IMR-90 (cell line): Measurements from ENCODE around the gene SAP30BP.

Experiments used
- BHLHE40 ChIP-seq: fragments of 150-350 bp; IDR thresholded peaks from 2 replicates; pipeline ENCODE4 v1.6.1; 2016; ENCODE audit warnings: mild to moderate bottlenecking, low read depth, low read length
- FOS ChIP-seq: fragments of 150-350 bp; IDR thresholded peaks from 2 replicates; pipeline ENCODE4 v1.6.1; 2016; ENCODE audit warnings: low read depth, low read length
- MAFK ChIP-seq: IDR thresholded peaks from 2 replicates; pipeline ENCODE4 v1.6.1; 2012; ENCODE audit warnings: low read depth, low read length, improper control_type of control experiment
- MAZ ChIP-seq: IDR thresholded peaks from 2 replicates; pipeline ENCODE4 v1.6.1; 2012; ENCODE audit warnings: low read depth, mild to moderate bottlenecking, low read length, improper control_type of control experiment, moderate library complexity, borderline replicate concordance
- MXI1 ChIP-seq: IDR thresholded peaks from 2 replicates; pipeline ENCODE4 v1.6.1; 2012; ENCODE audit warnings: low read depth, mild to moderate bottlenecking, low read length, moderate library complexity, borderline replicate concordance
- POLR2A ChIP-seq: IDR thresholded peaks from 2 replicates; pipeline ENCODE4 v1.6.1; 2012; ENCODE audit warnings: mild to moderate bottlenecking, low read depth, low read length
- RCOR1 ChIP-seq: IDR thresholded peaks from 2 replicates; pipeline ENCODE4 v1.6.1; 2012; ENCODE audit warnings: mild to moderate bottlenecking, low read length, improper control_type of control experiment; ENCODE audit not compliant: insufficient replicate concordance
- TF ChIP-seq, protein P1 (sequence below): conservative IDR thresholded peaks from 2 replicates; pipeline ENCODE4 v1.5.1; 2012; ENCODE audit warnings: mild to moderate bottlenecking, low read depth, low read length, improper control_type of control experiment
- TF ChIP-seq, protein P2 (sequence below): fragments of 150-350 bp; IDR thresholded peaks from 2 replicates; pipeline ENCODE4 v1.6.1; 2016; ENCODE audit warnings: low read depth, mild to moderate bottlenecking, low read length, moderate library complexity, borderline replicate concordance

DNA sequence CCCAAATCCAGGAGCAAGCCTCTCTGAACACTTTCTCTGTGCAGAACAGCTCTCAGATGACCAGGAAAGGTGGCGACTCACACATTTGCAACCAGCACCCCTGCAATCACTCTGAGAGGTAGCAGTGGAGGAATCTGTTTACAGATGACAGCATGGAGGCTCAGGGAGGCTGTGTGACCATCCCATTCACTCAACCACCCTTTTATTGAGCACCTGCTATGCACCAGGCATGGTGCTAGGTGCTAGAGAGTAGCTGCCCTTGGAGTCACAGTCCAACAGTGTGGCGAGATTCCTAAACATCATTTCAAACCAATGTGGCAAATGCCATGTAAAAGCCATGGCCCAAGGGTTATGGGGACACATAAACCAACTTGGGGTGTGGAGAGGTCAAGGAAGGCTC is 52.6 kb downstream of the SAP30BP start:
- TF ChIP-seq, protein P1, sequence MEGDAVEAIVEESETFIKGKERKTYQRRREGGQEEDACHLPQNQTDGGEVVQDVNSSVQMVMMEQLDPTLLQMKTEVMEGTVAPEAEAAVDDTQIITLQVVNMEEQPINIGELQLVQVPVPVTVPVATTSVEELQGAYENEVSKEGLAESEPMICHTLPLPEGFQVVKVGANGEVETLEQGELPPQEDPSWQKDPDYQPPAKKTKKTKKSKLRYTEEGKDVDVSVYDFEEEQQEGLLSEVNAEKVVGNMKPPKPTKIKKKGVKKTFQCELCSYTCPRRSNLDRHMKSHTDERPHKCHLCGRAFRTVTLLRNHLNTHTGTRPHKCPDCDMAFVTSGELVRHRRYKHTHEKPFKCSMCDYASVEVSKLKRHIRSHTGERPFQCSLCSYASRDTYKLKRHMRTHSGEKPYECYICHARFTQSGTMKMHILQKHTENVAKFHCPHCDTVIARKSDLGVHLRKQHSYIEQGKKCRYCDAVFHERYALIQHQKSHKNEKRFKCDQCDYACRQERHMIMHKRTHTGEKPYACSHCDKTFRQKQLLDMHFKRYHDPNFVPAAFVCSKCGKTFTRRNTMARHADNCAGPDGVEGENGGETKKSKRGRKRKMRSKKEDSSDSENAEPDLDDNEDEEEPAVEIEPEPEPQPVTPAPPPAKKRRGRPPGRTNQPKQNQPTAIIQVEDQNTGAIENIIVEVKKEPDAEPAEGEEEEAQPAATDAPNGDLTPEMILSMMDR, result no peak
- TF ChIP-seq, protein P2, sequence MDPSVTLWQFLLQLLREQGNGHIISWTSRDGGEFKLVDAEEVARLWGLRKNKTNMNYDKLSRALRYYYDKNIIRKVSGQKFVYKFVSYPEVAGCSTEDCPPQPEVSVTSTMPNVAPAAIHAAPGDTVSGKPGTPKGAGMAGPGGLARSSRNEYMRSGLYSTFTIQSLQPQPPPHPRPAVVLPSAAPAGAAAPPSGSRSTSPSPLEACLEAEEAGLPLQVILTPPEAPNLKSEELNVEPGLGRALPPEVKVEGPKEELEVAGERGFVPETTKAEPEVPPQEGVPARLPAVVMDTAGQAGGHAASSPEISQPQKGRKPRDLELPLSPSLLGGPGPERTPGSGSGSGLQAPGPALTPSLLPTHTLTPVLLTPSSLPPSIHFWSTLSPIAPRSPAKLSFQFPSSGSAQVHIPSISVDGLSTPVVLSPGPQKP, result no peak
- TF ChIP-seq POLR2A, result no peak
- no peak for TF ChIP-seq MAFK
- TF ChIP-seq BHLHE40, result no peak
- TF ChIP-seq MAZ, result no peak
- TF ChIP-seq MXI1, result no peak
- TF ChIP-seq RCOR1, result no peak
- TF ChIP-seq FOS, result no peak
